ENCODE data around the gene COL25A1.

Gene COL25A1

GRCh38 chr4:109207898-109208297 is 94.6 kb downstream of the COL25A1 start:
- POLR2A ChIA-PET = no interaction called here
- 100% methylated on average over 4 of the region's 4 CpGs for WGBS (ENCODE audit: insufficient coverage)
- Histone ChIP-seq H3K27me3 (replicated peaks in 2 of 5; ENCODE audit: control insufficient read depth in 4 of 5, insufficient read depth in 5 of 5, low read length in 4 of 5) (peaks cover 0 to 1% (median 0%) of the 10 kb centered on the region in 5 experiments), H3K27ac (ENCODE audit: insufficient read depth in 1 of 2, low read depth in 1 of 2, low read length in 2 of 2, poor library complexity in 1 of 2, severe bottlenecking in 2 of 2) (no peak overlapping the region), H3K36me3 (ENCODE audit: control insufficient read depth in 4 of 4, insufficient read depth in 4 of 4, low read length in 3 of 4) (no peaks in the 10 kb centered on the region), H3K9me3 (ENCODE audit: control extremely low read depth in 1 of 5, control insufficient read depth in 4 of 5, insufficient read depth in 2 of 5, low read depth in 1 of 5, low read length in 4 of 5) (no peaks in the 10 kb centered on the region), H3K4me1 (ENCODE audit: control extremely low read depth in 1 of 4, control insufficient read depth in 4 of 4, insufficient read depth in 4 of 4, low read length in 3 of 4) (no peaks in the 10 kb centered on the region), H3K4me3 (ENCODE audit: control insufficient read depth in 1 of 7, extremely low read depth in 1 of 7, insufficient read depth in 4 of 7, low read depth in 2 of 7, low read length in 6 of 7) (no peak overlapping the region)
- CTCF ChIA-PET = no interaction called here
- DNase-seq = no peak

GRCh38 chr4:109207061-109207460 is 95.4 kb downstream of the COL25A1 start:
- Histone ChIP-seq H3K9me3 (ENCODE audit: control extremely low read depth in 1 of 5, control insufficient read depth in 4 of 5, insufficient read depth in 2 of 5, low read depth in 1 of 5, low read length in 4 of 5) (no peaks in the 10 kb centered on the region), H3K4me1 (ENCODE audit: control extremely low read depth in 1 of 4, control insufficient read depth in 4 of 4, insufficient read depth in 4 of 4, low read length in 3 of 4) (no peaks in the 10 kb centered on the region), H3K27ac (ENCODE audit: insufficient read depth in 1 of 2, low read depth in 1 of 2, low read length in 2 of 2, poor library complexity in 1 of 2, severe bottlenecking in 2 of 2) (no peak overlapping the region), H3K4me3 (ENCODE audit: control insufficient read depth in 1 of 7, extremely low read depth in 1 of 7, insufficient read depth in 4 of 7, low read depth in 2 of 7, low read length in 6 of 7) (no peak overlapping the region), H3K27me3 (replicated peaks in 2 of 5; ENCODE audit: control insufficient read depth in 4 of 5, insufficient read depth in 5 of 5, low read length in 4 of 5) (peaks cover 0 to 1% (median 0%) of the 10 kb centered on the region in 5 experiments), H3K36me3 (ENCODE audit: control insufficient read depth in 4 of 4, insufficient read depth in 4 of 4, low read length in 3 of 4) (no peaks in the 10 kb centered on the region)
- WGBS (ENCODE audit: insufficient coverage) = no CpG with 5 or more reads among the region's 1 CpG
- DNase-seq = no peak
- ChIA-PET POLR2A (no interaction called here), CTCF (no interaction called here)

GRCh38 chr4:109206620-109207019 is 95.8 kb downstream of the COL25A1 start:
- WGBS (ENCODE audit: insufficient coverage) = 94% methylated on average over 2 of the region's 4 CpGs
- ChIA-PET CTCF (no interaction called here), POLR2A (no interaction called here)
- no peaks in the 10 kb centered on the region for H3K9me3 ChIP-seq (ENCODE audit: control extremely low read depth in 1 of 5, control insufficient read depth in 4 of 5, insufficient read depth in 2 of 5, low read depth in 1 of 5, low read length in 4 of 5)
- no peak overlapping the region for H3K4me3 ChIP-seq (ENCODE audit: control insufficient read depth in 1 of 7, extremely low read depth in 1 of 7, insufficient read depth in 4 of 7, low read depth in 2 of 7, low read length in 6 of 7)
- H3K4me1 ChIP-seq (ENCODE audit: control extremely low read depth in 1 of 4, control insufficient read depth in 4 of 4, insufficient read depth in 4 of 4, low read length in 3 of 4) = no peaks in the 10 kb centered on the region
- H3K27me3 ChIP-seq (replicated peaks in 2 of 5; ENCODE audit: control insufficient read depth in 4 of 5, insufficient read depth in 5 of 5, low read length in 4 of 5) = peaks cover 0 to 1% (median 0%) of the 10 kb centered on the region in 5 experiments
- no peak for DNase-seq
- H3K27ac ChIP-seq (ENCODE audit: insufficient read depth in 1 of 2, low read depth in 1 of 2, low read length in 2 of 2, poor library complexity in 1 of 2, severe bottlenecking in 2 of 2) = no peak overlapping the region
- H3K36me3 ChIP-seq (ENCODE audit: control insufficient read depth in 4 of 4, insufficient read depth in 4 of 4, low read length in 3 of 4) = no peaks in the 10 kb centered on the region

- Histone ChIP-seq H3K27ac (ENCODE audit: insufficient read depth in 1 of 2, low read depth in 1 of 2, low read length in 2 of 2, poor library complexity in 1 of 2, severe bottlenecking in 2 of 2) (no peak overlapping the region), H3K9me3 (ENCODE audit: control extremely low read depth in 1 of 5, control insufficient read depth in 4 of 5, insufficient read depth in 2 of 5, low read depth in 1 of 5, low read length in 4 of 5) (no peaks in the 10 kb centered on the region), H3K27me3 (replicated peaks in 2 of 5; ENCODE audit: control insufficient read depth in 4 of 5, insufficient read depth in 5 of 5, low read length in 4 of 5) (peaks cover 0 to 1% (median 0%) of the 10 kb centered on the region in 5 experiments), H3K36me3 (ENCODE audit: control insufficient read depth in 4 of 4, insufficient read depth in 4 of 4, low read length in 3 of 4) (no peaks in the 10 kb centered on the region), H3K4me1 (ENCODE audit: control extremely low read depth in 1 of 4, control insufficient read depth in 4 of 4, insufficient read depth in 4 of 4, low read length in 3 of 4) (no peaks in the 10 kb centered on the region), H3K4me3 (ENCODE audit: control insufficient read depth in 1 of 7, extremely low read depth in 1 of 7, insufficient read depth in 4 of 7, low read depth in 2 of 7, low read length in 6 of 7) (no peak overlapping the region)
- DNase-seq = no peak
- ChIA-PET CTCF (no interaction called here), POLR2A (no interaction called here)
- WGBS (ENCODE audit: insufficient coverage) = 100% methylated on average over 5 of the region's 5 CpGs
These were observed 97.3 kb downstream of the COL25A1 start for GRCh38 chr4:109205186-109205585.

- ChIA-PET CTCF (no interaction called here), POLR2A (no interaction called here)
- DNase-seq = no peak
- no peak overlapping the region for H3K4me3 ChIP-seq (ENCODE audit: control insufficient read depth in 1 of 7, extremely low read depth in 1 of 7, insufficient read depth in 4 of 7, low read depth in 2 of 7, low read length in 6 of 7)
- no peaks in the 10 kb centered on the region for H3K27me3 ChIP-seq (replicated peaks in 2 of 5; ENCODE audit: control insufficient read depth in 4 of 5, insufficient read depth in 5 of 5, low read length in 4 of 5)
- H3K9me3 ChIP-seq (ENCODE audit: control extremely low read depth in 1 of 5, control insufficient read depth in 4 of 5, insufficient read depth in 2 of 5, low read depth in 1 of 5, low read length in 4 of 5) = no peaks in the 10 kb centered on the region
- 100% methylated on average over 1 of the region's 1 CpG for WGBS (ENCODE audit: insufficient coverage)
- no peaks in the 10 kb centered on the region for H3K4me1 ChIP-seq (ENCODE audit: control extremely low read depth in 1 of 4, control insufficient read depth in 4 of 4, insufficient read depth in 4 of 4, low read length in 3 of 4)
- H3K36me3 ChIP-seq (ENCODE audit: control insufficient read depth in 4 of 4, insufficient read depth in 4 of 4, low read length in 3 of 4) = no peaks in the 10 kb centered on the region
- no peak overlapping the region for H3K27ac ChIP-seq (ENCODE audit: insufficient read depth in 1 of 2, low read depth in 1 of 2, low read length in 2 of 2, poor library complexity in 1 of 2, severe bottlenecking in 2 of 2)
These were observed 102.9 kb downstream of the COL25A1 start for GRCh38 chr4:109199585-109199984.

GRCh38 chr4:109195646-109196045 is 106.8 kb downstream of the COL25A1 start:
- Histone ChIP-seq H3K4me1 (ENCODE audit: control extremely low read depth in 1 of 4, control insufficient read depth in 4 of 4, insufficient read depth in 4 of 4, low read length in 3 of 4) (no peaks in the 10 kb centered on the region), H3K9me3 (ENCODE audit: control extremely low read depth in 1 of 5, control insufficient read depth in 4 of 5, insufficient read depth in 2 of 5, low read depth in 1 of 5, low read length in 4 of 5) (no peaks in the 10 kb centered on the region), H3K27ac (ENCODE audit: insufficient read depth in 1 of 2, low read depth in 1 of 2, low read length in 2 of 2, poor library complexity in 1 of 2, severe bottlenecking in 2 of 2) (no peak overlapping the region), H3K4me3 (ENCODE audit: control insufficient read depth in 1 of 7, extremely low read depth in 1 of 7, insufficient read depth in 4 of 7, low read depth in 2 of 7, low read length in 6 of 7) (no peak overlapping the region), H3K36me3 (ENCODE audit: control insufficient read depth in 4 of 4, insufficient read depth in 4 of 4, low read length in 3 of 4) (no peaks in the 10 kb centered on the region), H3K27me3 (replicated peaks in 2 of 5; ENCODE audit: control insufficient read depth in 4 of 5, insufficient read depth in 5 of 5, low read length in 4 of 5) (no peaks in the 10 kb centered on the region)
- WGBS (ENCODE audit: insufficient coverage) = 100% methylated on average over 1 of the region's 1 CpG
- ChIA-PET POLR2A (no interaction called here), CTCF (no interaction called here)
- no peak for DNase-seq

GRCh38 chr4:109191216-109191615 is 111.2 kb downstream of the COL25A1 start:
- POLR2A ChIA-PET = no interaction called here
- 98% methylated on average over 5 of the region's 5 CpGs for WGBS (ENCODE audit: insufficient coverage)
- Histone ChIP-seq H3K4me1 (ENCODE audit: control extremely low read depth in 1 of 4, control insufficient read depth in 4 of 4, insufficient read depth in 4 of 4, low read length in 3 of 4) (no peaks in the 10 kb centered on the region), H3K27ac (ENCODE audit: insufficient read depth in 1 of 2, low read depth in 1 of 2, low read length in 2 of 2, poor library complexity in 1 of 2, severe bottlenecking in 2 of 2) (no peak overlapping the region), H3K36me3 (ENCODE audit: control insufficient read depth in 4 of 4, insufficient read depth in 4 of 4, low read length in 3 of 4) (no peaks in the 10 kb centered on the region), H3K4me3 (ENCODE audit: control insufficient read depth in 1 of 7, extremely low read depth in 1 of 7, insufficient read depth in 4 of 7, low read depth in 2 of 7, low read length in 6 of 7) (no peak overlapping the region), H3K27me3 (replicated peaks in 2 of 5; ENCODE audit: control insufficient read depth in 4 of 5, insufficient read depth in 5 of 5, low read length in 4 of 5) (no peaks in the 10 kb centered on the region), H3K9me3 (ENCODE audit: control extremely low read depth in 1 of 5, control insufficient read depth in 4 of 5, insufficient read depth in 2 of 5, low read depth in 1 of 5, low read length in 4 of 5) (no peaks in the 10 kb centered on the region)
- CTCF ChIA-PET = no interaction called here
- no peak for DNase-seq

Measured in common myeloid progenitor, CD34-positive (primary cell).